Progenitor cell of endocrine pancreas (in vitro differentiated cells): Measurements from ENCODE around the gene SLC51A. TPM values are rescaled to one million over a fixed set of nuclear protein-coding genes. Genes with fewer than 3 reads are reported as not detected.

Source experiments
- DNase-seq: peaks from one replicate; pipeline ENCODE4 v3.0.0; 2021; ENCODE audit warnings: low spot score; ENCODE audit not compliant: unreplicated experiment
- H3K27ac Mint-ChIP-seq: 2 replicates; pipeline ENCODE4 v1.8.0; 2021; ENCODE audit warnings: mild to moderate bottlenecking, moderate library complexity, mixed read lengths
- H3K27me3 Mint-ChIP-seq: 2 replicates; pipeline ENCODE4 v1.8.0; 2021; ENCODE audit warnings: mixed read lengths
- H3K36me3 Mint-ChIP-seq: 2 replicates; pipeline ENCODE4 v1.8.0; 2022; ENCODE audit warnings: mixed read lengths; ENCODE audit not compliant: insufficient read depth
- H3K4me1 Mint-ChIP-seq: 2 replicates; pipeline ENCODE4 v1.8.0; 2021; ENCODE audit warnings: low read depth, mixed read lengths
- H3K4me3 Mint-ChIP-seq: 2 replicates; pipeline ENCODE4 v1.8.0; 2021; ENCODE audit warnings: low read depth, mild to moderate bottlenecking, moderate library complexity, mixed read lengths
- H3K9me3 Mint-ChIP-seq: 2 replicates; pipeline ENCODE4 v1.8.0; 2021; ENCODE audit warnings: low read depth, mixed read lengths
- CTCF ChIP-seq: fragments of 200-600 bp; sonication (generic); IDR thresholded peaks from one replicate; pipeline ENCODE4 v1.5.0; 2021; ENCODE audit warnings: antibody characterized with exemption, mild to moderate bottlenecking; ENCODE audit not compliant: unreplicated experiment
- total RNA-seq: library from RNA; stranded (reverse); gene quantifications from 2 replicates; pipeline ENCODE4 v1.2.1, GENCODE V29; 2021

Gene SLC51A
- total RNA-seq, 1 donor from 2014 or later: 0.34 TPM

- DNase-seq: no peak
- H3K4me1 Mint-ChIP-seq: no peaks in the 10 kb centered on the region
- H3K27ac Mint-ChIP-seq: no peak overlapping the region
- no peak for TF ChIP-seq CTCF
- no peaks in the 10 kb centered on the region for H3K9me3 Mint-ChIP-seq
- no peaks in the 10 kb centered on the region for H3K36me3 Mint-ChIP-seq
- no peak overlapping the region for H3K4me3 Mint-ChIP-seq
- H3K27me3 Mint-ChIP-seq: peaks cover 4% of the 10 kb centered on the region
Measured at GRCh38 chr3:196225086-196225485, 8.8 kb downstream of the SLC51A start.

- Mint-ChIP-seq H3K27ac (no peak overlapping the region), H3K4me3 (no peak overlapping the region), H3K9me3 (no peaks in the 10 kb centered on the region), H3K36me3 (no peaks in the 10 kb centered on the region), H3K4me1 (no peaks in the 10 kb centered on the region), H3K27me3 (peaks cover 4% of the 10 kb centered on the region)
- TF ChIP-seq CTCF: no peak
- no peak for DNase-seq
Measured at GRCh38 chr3:196225763-196226364, 9.5 kb downstream of the SLC51A start.

GRCh38 chr3:196227121-196227561 lies 10.8 kb downstream of the SLC51A start:
- TF ChIP-seq CTCF: no peak
- DNase-seq: no peak
- H3K4me1 Mint-ChIP-seq: no peaks in the 10 kb centered on the region
- H3K27me3 Mint-ChIP-seq: peaks cover 4% of the 10 kb centered on the region
- no peak overlapping the region for H3K27ac Mint-ChIP-seq
- H3K36me3 Mint-ChIP-seq: no peaks in the 10 kb centered on the region
- no peak overlapping the region for H3K4me3 Mint-ChIP-seq
- H3K9me3 Mint-ChIP-seq: no peaks in the 10 kb centered on the region

- no peak for DNase-seq
- H3K36me3 Mint-ChIP-seq: no peaks in the 10 kb centered on the region
- H3K4me3 Mint-ChIP-seq: no peak overlapping the region
- TF ChIP-seq CTCF: no peak
- H3K27me3 Mint-ChIP-seq: peaks cover 4% of the 10 kb centered on the region
- no peaks in the 10 kb centered on the region for H3K4me1 Mint-ChIP-seq
- H3K9me3 Mint-ChIP-seq: no peaks in the 10 kb centered on the region
- peak overlapping the region; percentile 81 for H3K27ac Mint-ChIP-seq
Measured at GRCh38 chr3:196227629-196228493, 11.5 kb downstream of the SLC51A start.

GRCh38 chr3:196232154-196232881 lies 16.0 kb downstream of the SLC51A start:
- TF ChIP-seq CTCF: no peak
- Mint-ChIP-seq H3K4me1 (no peaks in the 10 kb centered on the region), H3K27ac (no peak overlapping the region), H3K36me3 (peaks cover 1% of the 10 kb centered on the region), H3K27me3 (peaks cover 4% of the 10 kb centered on the region), H3K4me3 (no peak overlapping the region), H3K9me3 (no peaks in the 10 kb centered on the region)
- DNase-seq: no peak
